Stimulated activated CD4-positive, alpha-beta T cell treated with anti-CD3 and anti-CD28 coated beads, Interleukin-2, amount 100 ng/mL, for 4 hours (primary cell): Measurements from ENCODE around the gene LYPD3.
"Not testable (repeated sequence)": the region's sequence is repeated elsewhere in the genome, so short reads cannot be mapped to it uniquely, and the experiment has no call there.

Experiments
- DNase-seq: peaks from one replicate; pipeline ENCODE4 v3.0.0-alpha.2; 2020; ENCODE audit warnings: low read depth

Gene LYPD3

DNA sequence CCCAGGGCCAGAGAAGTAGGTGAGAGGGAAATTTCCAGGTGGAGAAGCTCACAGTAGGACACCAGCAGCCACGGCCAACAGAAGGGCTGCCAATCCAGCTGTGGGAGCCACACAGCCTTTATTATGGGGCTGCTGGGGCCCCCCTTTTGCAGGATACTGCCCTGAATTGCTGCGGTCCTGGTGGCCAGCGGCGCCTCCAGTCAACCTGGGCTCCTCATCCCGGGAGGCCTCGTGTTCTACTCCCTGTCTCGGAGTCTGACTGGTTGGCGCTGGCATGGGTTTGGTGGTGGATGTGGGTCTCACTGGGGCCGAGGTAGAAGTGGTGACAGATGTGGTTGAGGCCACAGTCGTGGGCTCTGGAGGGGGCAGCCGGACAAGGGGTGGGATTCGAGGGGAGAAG lies 4.1 kb downstream of the LYPD3 start:
- DNase-seq = no peak

DNA sequence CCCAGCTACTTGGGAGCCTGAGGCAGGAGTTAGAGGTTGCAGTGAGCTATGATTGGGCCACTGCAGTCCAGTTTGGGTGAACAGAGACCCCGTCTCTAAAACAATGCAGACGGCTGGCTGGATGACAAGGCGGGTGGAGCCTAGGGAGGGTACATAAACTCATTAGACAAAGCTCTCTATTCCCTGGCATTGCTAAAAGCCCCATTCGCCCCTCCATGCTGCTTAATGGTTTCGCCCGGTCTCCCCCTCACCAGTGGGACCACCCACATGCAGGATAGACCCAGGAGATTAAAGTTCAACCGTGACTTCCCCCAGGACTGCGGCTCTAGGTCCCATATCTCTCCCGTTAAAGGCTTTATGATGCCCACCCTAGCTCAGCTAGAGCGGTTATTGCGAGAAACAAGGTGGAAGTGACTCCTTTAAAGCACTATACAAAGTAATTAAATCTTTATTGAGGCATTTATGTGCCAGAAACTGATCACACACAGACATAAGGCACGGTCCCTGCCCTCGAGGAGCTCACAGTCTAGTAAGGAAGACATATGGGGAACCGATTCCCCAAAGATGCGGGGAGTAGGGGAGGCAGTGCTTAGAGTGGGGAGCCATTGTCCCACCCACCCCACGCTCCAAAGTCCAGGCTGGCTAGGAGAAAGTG lies 4.9 kb downstream of the LYPD3 start:
- no peak for DNase-seq

DNA sequence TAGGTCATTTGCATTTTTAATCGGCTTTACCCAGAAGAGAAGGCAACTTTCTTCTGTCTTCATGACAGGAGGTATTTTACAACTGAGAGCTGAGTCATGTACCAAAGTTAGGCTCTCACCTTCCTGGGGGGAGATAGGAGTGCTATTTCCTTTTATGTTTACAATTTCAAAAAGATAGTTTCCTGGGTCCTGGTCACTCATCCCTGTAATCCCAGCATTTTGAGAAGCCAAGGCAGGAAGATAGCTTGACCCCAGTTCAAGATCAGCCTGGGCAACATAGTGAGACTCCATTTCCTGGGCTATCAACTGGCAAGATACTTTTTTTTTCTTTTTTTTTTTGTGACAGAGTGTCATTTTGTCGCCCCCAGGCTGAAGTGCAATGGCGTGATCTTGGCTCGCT lies 7.6 kb downstream of the LYPD3 start:
- no peak for DNase-seq

DNA sequence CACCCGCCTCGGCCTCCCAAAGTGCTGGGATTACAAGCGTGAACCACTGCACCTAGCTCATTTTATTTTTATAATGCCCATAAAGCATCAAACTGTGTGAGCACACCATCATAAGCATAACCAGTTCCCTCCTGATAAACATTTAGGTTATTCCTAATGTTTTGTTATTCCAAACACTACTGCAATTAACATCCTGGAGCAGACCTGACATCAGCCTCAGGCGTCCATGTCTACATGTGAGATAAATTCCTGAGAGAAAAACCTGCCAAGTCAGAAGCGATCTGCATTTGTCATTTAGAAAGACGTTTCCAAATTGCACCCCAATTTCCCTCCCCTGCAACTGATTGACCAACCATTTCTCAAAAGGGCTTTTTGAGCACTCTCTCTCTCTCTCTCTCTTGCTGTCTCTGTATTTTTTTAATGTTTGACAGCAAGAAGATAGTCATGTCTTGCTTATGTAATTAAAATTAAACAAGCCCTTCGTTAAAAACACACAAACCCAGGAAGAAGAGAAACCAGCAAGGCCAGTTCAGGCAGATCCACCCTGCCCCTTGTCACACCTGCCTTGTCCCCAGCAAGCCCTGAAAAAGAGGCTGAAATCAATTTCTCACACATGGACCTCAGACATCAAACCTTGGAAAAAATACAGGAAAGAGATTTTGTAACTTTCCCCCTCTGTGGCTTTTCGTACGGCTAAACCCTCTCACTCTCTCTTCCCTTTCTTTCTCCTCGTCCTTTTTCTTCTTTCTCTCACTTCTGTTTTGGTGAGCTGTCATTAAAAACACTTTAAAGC lies 9.9 kb downstream of the LYPD3 start:
- DNase-seq = no peak

DNA sequence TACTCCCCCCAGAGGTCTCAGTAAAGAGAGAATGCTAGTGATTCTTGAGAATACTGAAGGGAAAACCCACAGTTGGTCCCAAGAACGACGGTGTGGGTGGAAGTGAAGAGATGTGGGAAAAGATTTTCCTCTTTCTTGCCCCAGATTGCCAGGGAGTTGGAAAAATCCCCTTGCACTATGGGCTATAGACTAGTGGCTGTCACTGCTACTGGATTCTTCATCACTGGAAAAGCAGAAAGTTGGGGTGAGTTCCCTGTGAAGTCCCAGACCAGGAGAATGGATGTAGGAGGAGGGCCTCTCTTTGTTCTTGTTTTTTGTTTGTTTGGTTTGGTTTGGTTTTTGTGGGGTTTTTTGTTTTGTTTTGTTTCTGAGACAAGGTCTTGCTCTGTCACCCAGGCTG lies 11.4 kb downstream of the LYPD3 start:
- no peak for DNase-seq

DNA sequence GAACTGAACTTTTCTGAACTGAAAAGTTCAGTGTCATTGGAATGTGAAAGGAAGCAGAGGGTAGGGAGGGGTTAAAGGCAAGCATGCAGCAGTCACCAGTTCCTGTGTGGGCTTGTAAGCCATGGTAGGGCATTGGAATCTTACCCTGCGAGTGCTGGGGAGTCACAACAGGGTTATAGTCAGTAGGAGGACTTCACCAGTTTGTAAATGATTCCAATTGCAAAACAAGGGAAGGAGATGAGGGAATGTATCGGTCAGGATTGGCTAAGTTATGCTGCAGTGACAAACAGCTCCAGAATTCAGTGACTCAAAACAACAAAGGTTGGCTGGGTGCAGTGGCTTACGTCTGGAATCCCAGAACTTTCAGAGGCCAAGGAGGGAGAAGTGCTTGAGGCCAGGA lies 12.8 kb downstream of the LYPD3 start:
- no peak for DNase-seq

DNA sequence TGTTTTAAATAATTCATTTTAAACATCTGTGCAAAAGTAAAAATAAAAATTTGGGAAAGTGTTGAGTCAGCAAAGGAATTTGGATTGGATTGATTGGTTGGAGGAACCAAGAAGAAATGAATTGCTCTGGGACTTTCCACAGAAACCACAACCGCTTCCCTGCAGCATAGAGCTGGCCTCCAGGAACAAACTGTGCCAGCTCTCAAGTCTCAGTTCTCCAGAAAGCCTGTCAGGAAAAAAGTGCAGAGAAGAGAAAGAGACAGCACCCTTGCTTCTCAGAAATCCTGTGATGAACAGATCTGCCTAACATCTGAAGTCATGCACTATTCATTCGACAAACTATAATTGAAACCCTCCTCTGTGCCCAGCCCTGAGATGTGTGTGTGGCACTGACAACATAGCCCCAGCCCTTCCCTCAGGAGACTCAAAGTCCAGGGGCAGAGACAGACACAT lies 14.8 kb downstream of the LYPD3 start:
- DNase-seq = no peak

DNA sequence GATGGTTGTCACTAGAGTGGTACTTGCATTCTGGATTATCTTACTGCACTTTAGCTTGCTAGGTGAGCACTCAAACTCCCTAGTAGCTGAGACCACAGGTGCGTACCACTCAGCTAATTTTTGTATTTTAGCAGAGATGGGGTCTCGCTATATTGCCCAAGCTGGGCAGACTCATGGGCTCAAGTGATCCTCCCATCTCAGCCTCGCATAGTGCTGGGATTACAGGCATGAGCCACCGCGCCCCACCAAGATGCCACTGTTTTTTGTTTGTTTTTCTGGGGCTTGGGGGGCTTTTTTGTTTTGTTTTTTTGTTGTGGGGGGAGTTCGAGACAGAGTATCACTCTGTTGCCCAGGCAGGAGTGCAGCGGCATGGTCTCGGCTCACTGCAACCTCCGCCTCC lies 17.8 kb downstream of the LYPD3 start:
- DNase-seq = no peak

DNA sequence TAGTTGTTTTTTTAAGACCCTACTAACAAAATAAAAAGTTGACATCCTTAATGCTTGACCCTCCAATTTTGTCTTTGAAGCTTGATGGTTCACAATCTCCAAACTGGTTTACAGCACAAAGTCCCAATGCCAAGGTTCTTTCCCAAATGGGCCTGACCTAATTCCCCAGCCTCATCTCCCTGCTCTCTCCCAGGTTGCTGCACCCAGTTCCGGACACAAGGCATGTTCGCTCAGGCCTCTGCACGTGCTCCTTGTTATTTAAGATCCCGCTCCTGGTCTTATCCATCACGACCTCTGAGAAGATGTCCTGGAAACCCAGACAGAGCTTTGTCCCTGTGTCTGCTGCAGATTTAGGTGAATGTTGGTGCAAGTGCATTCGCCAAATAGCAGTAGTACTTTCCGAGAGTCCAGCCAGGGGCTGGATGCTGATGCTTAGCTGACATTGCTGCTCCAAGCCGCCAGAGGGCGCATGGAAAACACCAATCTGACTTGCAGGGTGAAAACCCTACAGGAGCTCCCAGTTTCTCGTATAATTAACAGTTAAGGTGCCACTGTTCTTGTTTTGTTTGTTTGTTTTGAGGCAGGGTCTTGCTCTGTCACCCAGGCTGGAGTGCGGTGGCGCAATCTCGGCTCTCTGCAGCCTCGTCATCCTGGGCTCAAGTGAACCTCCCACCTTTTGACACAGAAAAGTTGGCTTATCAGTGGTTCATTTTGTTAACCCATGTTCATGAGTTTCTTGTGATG lies 18.5 kb downstream of the LYPD3 start:
- DNase-seq = peak; percentile 74

DNA sequence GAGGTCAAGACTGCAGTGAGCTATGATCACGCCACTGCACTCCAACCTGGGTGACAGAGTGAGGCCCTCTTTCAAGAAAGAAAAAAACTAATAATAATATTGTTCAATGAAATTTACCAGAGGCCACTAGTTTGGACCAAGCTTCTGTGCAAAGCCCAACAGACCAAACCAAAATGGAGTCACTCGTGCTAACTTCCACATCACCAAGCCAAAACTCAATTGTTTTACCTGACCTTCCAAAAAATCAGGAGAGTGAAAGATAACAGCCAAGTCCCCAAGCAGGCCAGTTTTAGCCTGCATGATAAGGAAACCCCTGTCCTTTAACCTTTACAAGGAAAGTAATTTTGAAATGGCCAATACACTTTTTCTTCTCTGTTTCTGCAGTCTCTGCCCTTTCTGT lies 20.0 kb downstream of the LYPD3 start:
- DNase-seq = no peak

DNA sequence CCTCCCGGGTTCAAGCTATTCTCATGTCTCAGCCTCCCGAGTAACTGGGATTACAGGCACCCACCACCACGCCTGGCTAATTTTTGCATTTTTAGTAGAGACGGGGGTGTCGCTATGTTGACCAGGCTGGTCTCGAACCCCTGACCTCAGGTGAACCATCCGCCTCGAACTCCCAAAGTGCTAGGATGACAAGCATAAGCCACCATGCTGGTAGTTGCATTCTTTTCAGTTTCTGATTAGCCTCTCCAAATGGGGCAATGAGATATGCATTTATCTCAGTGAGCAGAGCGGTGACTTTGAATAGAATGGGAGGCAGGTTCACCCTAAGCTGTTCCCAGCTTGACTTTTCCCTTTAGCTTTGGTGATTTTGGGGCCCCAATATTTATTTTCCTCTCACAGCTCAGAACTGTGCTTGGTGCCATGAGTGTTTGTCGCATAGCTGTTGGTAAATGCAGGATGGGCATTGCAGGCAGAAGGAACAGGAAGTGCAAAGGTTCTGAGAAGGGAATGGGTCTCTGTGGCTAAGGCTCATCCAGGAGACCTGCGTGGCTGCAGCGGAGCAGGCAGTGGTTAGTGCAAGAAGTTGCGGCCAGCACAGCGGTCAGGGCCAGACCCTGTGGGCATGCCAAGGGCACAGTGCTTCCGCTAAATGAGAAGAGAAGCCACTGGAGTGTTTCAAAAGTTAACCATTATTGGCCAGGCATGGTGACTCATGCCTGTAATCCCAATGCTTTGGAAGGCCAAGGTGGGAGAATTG lies 20.7 kb downstream of the LYPD3 start:
- no peak for DNase-seq

DNA sequence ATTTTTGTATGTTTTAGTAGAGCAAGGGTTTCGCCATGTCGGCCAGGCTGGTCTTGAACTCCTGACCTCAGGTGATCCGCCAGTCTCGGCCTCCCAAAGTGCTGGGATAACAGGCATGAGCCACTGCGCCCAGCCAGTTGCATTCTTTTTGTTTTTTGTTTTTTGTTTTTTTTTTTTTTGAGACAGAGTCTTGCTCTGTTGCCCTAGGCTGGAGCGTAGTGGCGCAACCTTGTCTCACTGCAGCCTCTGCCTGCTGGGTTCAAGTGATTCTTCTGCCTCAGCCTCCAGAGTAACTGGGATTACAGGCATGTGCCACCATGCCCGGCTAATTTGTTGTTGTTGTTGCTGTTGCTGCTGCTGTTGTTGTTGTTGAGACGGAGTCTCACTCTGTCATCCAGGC lies 21.3 kb downstream of the LYPD3 start:
- DNase-seq = not testable (repeated sequence)

DNA sequence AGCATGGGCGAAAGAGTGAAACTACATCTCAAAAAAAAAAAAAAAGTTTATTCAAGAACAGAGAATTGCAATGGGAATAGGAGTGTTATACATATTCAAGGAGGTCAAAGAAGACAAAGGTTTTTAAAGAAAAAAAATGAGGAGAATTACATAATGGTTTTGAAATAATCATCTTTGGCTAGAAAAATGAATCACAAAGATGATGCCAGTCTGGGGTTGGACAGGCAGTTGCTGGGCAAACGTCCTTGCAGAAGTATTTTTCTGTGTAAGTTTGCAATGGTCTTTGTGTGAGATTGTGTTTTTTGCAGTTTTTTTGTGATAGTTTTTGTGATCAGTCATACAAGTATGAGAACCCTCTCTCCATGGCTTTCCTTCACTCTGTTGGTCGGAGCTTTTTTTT lies 23.7 kb downstream of the LYPD3 start:
- no peak for DNase-seq

DNA sequence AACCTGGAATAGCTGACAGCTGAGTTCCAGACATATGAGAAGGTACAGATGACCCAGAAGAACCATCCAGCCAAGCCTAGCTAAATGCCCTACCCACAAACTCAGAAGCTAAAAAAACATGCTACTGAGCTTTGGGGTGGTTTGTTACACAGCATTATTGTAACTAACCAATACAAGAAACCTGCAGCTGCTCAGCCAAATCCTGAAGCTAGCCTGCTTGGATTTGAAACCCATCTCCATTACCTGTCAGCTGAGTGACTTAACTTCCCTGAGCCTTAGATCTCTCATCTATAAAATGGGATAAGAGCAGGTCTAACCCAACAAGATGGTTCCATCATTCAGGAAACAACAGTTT lies 25.7 kb downstream of the LYPD3 start:
- no peak for DNase-seq

DNA sequence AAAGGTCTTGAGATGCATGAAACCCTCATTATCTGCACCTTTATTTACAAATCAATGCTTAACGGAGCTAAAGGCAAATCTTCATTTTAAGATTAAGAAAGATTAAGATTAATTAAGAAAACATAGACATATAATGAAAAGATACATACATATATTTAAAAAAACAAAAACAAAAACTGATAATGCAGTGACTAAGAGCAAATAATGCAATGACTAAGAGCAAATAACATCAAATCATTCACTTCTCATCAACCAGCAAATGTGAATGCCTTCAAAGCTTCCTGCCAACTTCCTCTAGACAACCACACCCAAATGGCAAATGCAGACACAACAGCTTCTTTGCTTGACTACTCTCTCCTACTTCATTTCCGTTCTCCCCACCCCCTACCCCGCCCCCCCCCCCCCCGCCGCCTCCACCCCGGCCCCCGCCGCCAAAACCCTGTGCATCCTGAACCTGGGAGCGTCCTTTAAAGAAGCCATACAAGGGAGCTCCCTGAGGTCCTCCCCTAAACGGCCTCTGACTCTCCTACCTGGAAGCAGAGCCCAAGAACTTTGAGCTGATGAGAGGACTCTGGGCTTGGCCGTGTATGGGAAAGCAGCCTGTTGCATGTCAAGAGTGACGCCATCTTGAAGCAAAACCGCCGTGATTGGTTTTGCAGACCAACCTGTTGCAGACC lies 26.2 kb downstream of the LYPD3 start:
- DNase-seq = peak; percentile 42

DNA sequence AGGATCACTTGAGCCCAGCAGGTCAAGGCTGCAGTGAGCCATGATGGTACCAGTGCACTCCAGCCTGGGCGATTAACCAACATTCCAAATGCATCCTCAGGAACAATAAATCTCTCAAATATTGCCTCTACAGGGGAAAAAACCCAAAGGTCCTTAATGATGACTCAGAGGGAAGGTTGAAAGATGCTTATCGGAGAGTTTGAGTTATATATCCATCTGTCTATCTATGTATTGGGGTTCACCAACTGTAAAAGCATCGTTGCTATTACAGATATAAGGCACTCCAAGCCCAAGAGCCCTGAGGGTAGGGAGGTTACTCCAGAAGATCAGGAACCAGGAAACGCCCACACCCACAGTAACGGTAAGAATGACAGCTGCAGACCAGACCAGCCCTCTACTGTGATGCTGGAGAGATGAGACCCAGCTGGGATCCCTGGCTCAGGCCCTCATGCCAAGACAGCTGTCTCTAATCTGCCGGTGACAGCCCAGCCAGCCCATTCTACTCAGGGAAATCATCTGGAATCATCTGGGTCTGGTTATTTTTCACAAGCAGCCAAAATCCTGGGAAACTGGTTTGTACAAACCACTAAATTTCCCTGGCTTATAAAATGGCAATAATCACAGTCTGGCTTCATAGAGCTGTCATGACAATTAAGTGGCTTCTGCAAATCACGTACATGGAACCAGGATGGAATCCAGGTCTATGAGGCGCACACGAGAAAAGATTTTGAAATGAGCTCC lies 26.9 kb downstream of the LYPD3 start:
- no peak for DNase-seq

DNA sequence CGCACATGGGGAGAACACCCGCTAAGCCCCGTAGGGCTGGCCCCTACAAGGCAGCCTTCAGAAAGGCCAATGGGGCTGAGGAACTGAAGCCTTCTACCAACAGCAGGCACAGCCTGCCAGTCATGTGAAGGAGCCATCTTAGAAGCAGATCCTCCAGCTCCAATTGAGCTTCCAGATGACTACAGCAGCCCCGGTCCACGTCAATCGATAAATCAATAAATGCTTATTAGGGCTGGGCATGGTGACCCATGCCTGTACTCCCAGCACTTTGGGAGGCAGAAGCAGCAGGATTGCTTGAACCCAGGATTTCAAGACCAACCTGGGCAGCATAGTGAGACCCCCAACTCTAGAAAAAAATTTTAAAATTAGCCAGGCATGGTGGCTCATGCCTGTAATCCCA lies 27.7 kb downstream of the LYPD3 start:
- DNase-seq = no peak

DNA sequence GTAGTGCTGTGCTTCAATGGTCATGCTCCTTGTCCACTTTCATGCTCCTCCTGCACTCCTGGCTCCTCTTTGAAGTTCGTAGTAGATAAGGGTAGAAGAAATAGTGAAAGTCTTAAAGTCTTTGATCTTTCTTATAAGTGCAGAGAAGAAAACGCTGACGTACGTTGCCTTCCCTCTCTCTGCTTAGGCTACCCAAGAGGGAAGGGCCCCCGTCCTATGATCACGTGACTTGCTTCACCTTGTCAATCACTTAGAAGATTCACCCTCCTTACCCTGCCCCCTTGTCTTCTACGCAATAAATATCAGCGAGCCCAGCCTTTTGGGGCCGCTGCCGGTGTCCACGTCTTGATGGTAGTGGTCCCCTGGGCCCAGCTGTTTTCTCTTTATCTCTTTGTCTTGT lies 28.1 kb downstream of the LYPD3 start:
- DNase-seq = not testable (repeated sequence)

DNA sequence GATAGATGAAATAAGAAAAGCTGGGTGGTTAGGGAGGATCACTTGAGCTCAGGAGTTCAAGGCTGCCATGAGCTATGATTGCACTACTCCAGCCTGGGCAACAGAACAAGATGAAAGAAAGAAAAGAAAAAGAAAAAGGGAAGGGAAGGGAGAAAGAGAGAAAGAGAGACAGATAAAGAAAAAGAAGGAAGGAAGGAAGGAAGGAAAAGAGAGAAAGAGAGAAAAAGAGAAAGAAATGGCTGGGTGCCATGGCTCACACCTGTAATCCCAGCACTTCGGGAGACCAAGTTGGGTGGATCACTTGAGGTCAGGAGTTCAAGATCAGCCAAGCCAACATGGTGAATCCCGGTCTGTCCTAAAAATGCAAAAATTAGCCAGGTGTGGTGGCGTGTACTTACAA lies 29.6 kb downstream of the LYPD3 start:
- no peak for DNase-seq

DNA sequence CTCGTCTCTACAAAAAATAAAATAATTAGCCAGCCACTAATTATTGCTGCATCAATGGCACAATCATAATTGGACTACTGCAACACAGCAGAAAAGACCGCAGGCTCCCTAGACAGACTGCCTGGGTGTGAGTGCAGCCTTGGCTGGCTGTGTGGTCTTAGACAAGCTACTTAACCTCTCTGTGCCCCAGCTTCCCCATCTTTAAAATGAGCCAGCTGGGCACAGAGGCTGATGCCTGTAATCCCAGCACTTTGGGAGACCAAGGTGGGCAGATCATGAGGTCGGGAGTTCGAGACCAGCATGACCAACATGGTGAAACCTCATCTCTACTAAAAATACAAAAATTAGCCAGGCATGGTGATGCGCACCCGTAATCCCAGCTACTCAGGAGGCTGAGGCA lies 31.7 kb downstream of the LYPD3 start:
- no peak for DNase-seq

DNA sequence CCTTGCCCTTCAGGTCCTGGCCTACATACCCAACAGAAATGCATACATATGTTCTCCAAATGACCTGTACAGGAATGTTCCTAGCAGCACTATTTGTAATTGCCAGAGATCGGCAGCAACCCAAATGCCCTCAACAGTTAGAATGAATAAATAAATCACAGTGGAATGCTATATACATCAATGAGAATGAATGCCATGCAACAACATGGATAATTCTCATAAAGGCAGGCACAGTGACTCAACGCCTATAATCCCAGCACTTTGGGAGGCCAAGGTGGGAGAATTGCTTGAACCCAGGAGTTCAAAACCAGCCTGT lies 32.1 kb downstream of the LYPD3 start:
- DNase-seq = no peak
